Measurements from ENCODE around the gene UQCR10.

The UQCR10 gene

GRCh38 chr22:29813126-29813525 is 46.0 kb downstream of the UQCR10 start:
- TF ChIP-seq GATA3 (IDR thresholded peaks at IDR 0.05; ENCODE audit: low read depth, low read length), result no peak
- no peak for TF ChIP-seq GATA2 (IDR thresholded peaks at IDR 0.05; ENCODE audit: low read depth, low read length)

- TF ChIP-seq GATA3 (IDR thresholded peaks at IDR 0.05; ENCODE audit: low read depth, low read length), result no peak
- TF ChIP-seq GATA2 (IDR thresholded peaks at IDR 0.05; ENCODE audit: low read depth, low read length), result no peak
Measured at GRCh38 chr22:29813563-29813962, 46.4 kb downstream of the UQCR10 start.

GRCh38 chr22:29814003-29814402 is 46.8 kb downstream of the UQCR10 start:
- no peak for TF ChIP-seq GATA2 (IDR thresholded peaks at IDR 0.05; ENCODE audit: low read depth, low read length)
- TF ChIP-seq GATA3 (IDR thresholded peaks at IDR 0.05; ENCODE audit: low read depth, low read length), result no peak

GRCh38 chr22:29815580-29815979 is 48.4 kb downstream of the UQCR10 start:
- no peak for TF ChIP-seq GATA3 (IDR thresholded peaks at IDR 0.05; ENCODE audit: low read depth, low read length)
- no peak for TF ChIP-seq GATA2 (IDR thresholded peaks at IDR 0.05; ENCODE audit: low read depth, low read length)

- TF ChIP-seq GATA3 (IDR thresholded peaks at IDR 0.05; ENCODE audit: low read depth, low read length) (no peak), GATA2 (IDR thresholded peaks at IDR 0.05; ENCODE audit: low read depth, low read length) (no peak)
Measured at GRCh38 chr22:29816128-29816527, 49.0 kb downstream of the UQCR10 start.

- TF ChIP-seq GATA2 (IDR thresholded peaks at IDR 0.05; ENCODE audit: low read depth, low read length) (no peak), GATA3 (IDR thresholded peaks at IDR 0.05; ENCODE audit: low read depth, low read length) (no peak)
Measured at GRCh38 chr22:29816539-29816938, 49.4 kb downstream of the UQCR10 start.

GRCh38 chr22:29816980-29817379 is 49.8 kb downstream of the UQCR10 start:
- TF ChIP-seq GATA3 (IDR thresholded peaks at IDR 0.05; ENCODE audit: low read depth, low read length) (no peak), GATA2 (IDR thresholded peaks at IDR 0.05; ENCODE audit: low read depth, low read length) (no peak)

- TF ChIP-seq GATA3 (IDR thresholded peaks at IDR 0.05; ENCODE audit: low read depth, low read length), result no peak
- no peak for TF ChIP-seq GATA2 (IDR thresholded peaks at IDR 0.05; ENCODE audit: low read depth, low read length)
Measured at GRCh38 chr22:29817724-29818123, 50.6 kb downstream of the UQCR10 start.

GRCh38 chr22:29819501-29819900 is 52.3 kb downstream of the UQCR10 start:
- TF ChIP-seq GATA2 (IDR thresholded peaks at IDR 0.05; ENCODE audit: low read depth, low read length) (no peak), GATA3 (IDR thresholded peaks at IDR 0.05; ENCODE audit: low read depth, low read length) (no peak)
